ENCODE measurements around the gene CD63.
A peak's percentile ranks its signal among the peaks of the same experiment; 100 is the strongest.

CD63 gene

DNA sequence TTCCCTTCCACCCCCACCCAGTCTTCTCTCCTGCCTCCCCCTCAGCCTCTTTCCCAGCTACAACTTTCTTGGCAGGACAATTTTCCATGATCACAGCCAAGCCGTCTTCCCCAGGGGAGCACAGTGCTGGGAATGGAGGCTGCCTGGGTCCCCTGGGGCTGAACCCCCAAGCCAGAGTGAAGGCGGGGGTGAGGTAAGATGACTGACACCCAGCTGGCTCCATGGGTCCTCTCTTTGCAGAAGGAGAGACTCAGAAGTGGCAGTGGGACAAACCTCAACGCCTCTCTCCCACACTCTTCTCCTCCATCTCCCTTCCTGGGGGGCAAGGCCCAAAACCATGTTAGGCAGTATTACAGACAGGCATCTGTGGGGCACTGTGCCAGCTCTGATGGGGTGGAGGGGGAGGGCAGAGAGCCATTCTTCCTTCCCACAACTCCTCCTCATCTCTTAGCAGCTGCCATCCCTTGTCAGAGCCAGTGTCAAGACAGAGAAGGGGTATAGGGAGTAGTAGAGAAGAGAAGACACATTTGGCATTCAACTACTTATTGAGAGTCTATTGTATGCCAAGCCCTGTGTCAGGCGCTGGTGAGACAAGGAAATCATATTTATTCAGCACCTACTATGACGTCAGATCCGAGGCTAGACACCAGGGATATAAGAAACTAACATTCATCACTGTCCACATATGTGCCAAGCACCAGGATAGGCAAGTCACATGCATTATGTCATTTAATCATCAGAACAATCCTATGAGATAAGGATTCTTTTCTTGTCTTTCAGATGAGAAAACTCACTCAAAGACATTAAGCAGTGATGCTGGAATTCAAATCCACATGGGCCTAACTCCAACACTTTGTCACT is 24.7 kb downstream of the CD63 start:
- no peak for DNase-seq

GRCh38 chr12:55703288-55703687 is 25.5 kb downstream of the CD63 start:
- DNase-seq, result no peak

DNA sequence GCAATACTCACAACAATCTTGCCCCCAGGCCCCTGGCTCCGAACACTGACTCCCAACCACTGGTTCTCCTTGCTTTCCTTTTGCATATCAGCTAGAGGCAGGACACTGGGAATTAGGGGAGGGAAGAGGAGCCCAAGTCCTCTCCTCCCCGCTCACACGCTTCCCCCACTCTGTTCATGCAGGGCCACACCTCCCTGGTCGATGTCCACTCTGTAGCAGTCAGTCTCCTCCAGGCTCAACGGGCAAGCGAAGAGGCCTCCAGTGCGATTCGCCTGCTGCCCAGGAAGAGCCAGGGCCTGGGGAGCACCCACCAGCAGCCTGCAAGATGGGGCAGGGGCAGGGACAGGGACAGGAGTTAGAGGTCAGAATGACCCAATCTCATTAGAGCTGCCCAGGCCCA is 25.9 kb downstream of the CD63 start:
- no peak for DNase-seq

- no peak for DNase-seq
Measured at GRCh38 chr12:55700255-55701018, 28.4 kb downstream of the CD63 start.

- DNase-seq, result no peak
Measured at GRCh38 chr12:55699471-55700055, 29.2 kb downstream of the CD63 start.

DNA sequence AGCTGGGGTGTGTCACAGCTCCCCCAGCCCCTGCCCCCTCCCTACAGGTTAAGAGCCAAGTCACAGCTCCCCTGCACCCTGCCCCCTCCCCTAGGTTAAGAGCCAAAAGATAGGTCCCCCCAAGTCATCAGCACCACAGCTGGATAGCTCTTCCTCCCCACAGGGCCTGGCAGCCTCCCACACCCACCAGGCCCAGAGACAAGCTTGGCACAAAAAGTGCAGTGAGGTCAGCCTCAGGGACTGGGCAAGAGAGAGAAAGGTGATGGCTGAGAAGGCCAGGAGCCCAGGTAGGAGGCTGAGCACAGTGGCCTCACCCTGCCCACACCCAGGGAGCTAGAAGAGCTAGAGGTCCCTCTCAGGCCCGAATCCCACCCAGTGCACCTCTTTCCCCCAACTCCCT is 29.8 kb downstream of the CD63 start:
- DNase-seq, result no peak

DNA sequence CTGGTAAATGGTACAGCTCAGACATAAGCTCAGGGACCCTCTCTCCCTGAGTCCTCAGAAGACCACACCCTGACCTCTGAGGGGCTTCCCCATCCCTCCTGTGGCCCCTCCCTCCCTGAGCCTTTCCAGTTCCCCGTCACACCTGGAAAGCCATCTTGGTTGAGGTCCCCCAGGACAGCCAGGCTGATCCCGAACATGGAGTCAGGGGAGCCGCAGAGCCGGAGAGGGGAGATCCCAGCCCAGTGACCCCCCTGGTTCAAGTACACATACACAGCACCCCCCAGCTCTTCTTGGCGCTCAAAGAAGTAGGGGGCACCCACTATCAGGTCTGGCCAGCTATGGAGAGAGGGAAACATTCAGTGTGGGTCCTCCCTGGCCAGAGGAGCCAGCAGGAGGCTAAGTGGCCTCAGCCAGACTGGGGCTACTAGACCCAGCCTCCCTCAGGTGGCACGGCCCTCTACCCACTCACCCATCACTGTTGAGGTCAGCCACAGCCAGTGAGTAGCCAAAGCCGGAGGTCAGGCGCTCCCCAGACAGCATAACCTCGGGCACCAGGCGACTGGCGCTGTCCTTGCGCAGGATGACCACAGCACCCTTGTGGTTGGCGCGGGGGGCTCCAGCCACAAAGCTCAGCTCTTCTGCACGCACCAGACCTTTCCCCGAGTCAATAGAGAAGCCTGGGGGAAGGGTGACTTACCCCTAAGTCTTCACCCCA is 30.4 kb downstream of the CD63 start:
- no peak for DNase-seq

DNA sequence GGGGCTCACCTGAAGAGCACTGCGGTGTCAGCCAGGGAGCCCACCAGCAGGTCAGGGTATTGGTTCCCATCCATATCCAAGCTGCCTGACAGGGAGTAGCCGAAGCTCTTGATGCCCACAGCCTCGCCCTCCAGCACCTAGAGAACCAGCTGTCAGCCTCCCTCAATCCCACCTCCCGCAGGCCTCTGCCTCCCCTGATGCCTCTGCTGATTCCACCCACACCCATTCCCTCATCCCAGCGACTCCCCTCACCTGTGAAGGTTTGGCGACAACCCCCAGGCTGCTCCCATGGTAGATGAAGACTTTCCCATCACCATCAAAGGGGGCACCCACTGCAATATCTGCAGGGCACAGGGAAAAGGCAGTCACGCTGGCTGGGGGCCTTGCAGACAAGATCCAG is 31.1 kb downstream of the CD63 start:
- DNase-seq, result no peak

- no peak for DNase-seq
Measured at GRCh38 chr12:55696796-55697462, 31.9 kb downstream of the CD63 start.

GRCh38 chr12:55696141-55696540 is 32.7 kb downstream of the CD63 start:
- no peak for DNase-seq

GRCh38 chr12:55695349-55695748 is 33.5 kb downstream of the CD63 start:
- no peak for DNase-seq

DNA sequence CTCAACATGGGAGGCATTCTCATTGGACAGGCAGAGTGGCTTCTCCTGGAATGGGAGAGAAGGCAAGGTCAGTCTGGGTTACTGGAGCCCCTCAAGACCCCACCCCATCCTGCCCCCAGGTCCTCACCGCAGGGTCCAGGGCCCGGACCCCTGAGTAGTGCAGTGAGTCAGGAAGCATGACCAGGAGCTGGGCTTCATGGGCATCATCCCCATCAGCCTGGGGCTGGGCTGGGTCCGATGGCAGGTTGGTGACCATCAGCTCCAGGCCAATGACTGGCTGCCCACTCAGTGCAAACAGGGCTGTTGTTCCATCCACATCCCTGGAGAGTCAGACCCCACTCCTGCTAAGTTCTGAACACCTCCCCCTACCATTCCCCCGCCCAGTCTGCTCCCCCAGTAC is 34.2 kb downstream of the CD63 start:
- no peak for DNase-seq

DNA sequence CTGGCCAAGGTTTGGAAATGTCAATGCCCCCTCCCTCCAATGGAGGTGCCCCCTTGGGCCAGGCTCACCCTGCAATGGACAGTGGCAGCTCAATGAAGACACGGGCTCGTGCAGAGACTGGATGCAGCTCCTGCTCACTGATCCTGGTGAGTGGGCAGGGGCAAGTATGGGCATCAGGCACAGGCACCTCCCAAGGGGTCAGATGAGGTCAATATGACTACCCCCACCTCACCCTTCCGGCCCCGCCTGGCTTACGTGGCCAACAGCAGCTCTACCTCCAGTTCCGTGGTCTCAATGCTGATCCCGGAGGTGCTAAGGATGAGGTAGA is 34.7 kb downstream of the CD63 start:
- no peak for DNase-seq

GRCh38 chr12:55693323-55694187 is 35.3 kb downstream of the CD63 start:
- no peak for DNase-seq

DNA sequence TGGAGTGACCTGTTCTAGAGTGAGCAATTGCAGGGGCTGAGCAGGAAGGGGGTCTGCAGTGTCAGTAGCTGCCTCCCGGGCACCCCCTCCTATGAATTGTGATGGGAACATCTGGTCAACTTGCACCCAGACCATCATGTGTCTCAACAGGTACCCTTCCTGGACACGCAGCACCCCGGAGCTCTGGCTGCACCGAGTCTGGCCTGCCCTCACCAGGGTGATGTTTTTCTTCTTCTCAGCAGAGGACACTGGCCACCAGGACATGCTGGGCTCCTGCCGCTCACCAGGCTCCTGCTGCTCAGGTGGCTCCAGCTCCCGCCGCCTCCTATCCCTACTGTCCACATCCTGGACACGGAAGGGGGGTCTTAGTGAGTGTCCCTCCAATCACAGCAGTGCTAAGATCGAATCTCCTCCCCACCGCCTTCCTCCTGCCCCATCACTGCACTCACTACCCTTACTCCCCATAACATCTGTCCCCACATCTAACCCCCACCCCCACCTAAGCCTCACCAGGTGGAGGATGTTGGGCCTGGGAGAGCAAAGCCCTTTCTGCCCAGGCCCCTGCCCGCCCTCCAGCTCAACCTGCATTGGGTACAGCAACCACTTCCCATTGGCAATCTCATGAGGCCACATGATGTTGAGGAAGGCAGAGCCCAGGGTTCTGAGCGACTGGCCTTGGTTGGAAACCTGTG is 36.0 kb downstream of the CD63 start:
- DNase-seq, result no peak

- no peak for DNase-seq
Measured at GRCh38 chr12:55688716-55689655, 39.8 kb downstream of the CD63 start.

GRCh38 chr12:55687746-55688145 is 41.1 kb downstream of the CD63 start:
- peak; percentile 69 for DNase-seq

DNA sequence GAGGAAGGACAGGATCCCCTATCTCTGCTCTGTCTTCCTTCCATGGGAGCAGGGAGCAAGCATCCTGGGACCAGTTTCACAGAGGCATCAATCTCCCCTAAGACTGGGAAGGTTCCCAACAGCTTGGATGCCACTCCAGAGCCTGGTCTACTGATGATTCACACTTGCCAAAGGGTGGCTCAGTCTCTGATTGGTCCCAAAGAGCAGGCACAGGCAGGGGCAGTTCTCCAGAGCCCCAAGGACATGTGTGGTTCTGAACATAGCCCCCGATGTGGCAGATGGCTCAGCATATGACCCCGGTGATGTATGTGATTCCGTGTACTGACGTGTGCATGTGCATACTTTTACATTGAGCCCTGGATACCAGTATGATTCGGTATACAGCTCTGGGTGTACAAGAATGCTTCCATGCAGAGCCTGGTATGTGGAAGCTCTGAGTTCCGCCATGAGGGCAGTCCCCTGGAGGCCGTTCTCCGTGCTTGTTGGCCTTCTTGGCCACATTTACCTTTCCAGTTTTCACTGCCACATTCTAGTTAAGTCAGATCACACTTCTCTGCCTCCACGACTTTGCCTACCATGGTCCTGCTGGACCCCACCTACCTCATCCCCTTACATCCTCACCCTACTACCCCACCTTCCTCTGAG is 42.3 kb downstream of the CD63 start:
- no peak for DNase-seq

GRCh38 chr12:55685671-55686070 is 43.1 kb downstream of the CD63 start:
- no peak for DNase-seq
